ENCODE measurements around the gene GJB3.
"Not testable (repeated sequence)": the region's sequence is repeated elsewhere in the genome, so short reads cannot be mapped to it uniquely, and the experiment has no call there.

GJB3 gene

GRCh38 chr1:34781071-34781843 is at the start of gene GJB3:
Gene GJB3 (plus strand): TSS chr1:34781214. CDS start chr1:34784763, 3,549 bp downstream.
- no peaks in the 10 kb centered on the region for H3K36me3 ChIP-seq (ENCODE audit: control insufficient read depth, low read length)
- no peaks in the 10 kb centered on the region for H3K9me2 ChIP-seq (replicated peaks; ENCODE audit: control insufficient read depth, low read length)
- H3F3A ChIP-seq (ENCODE audit: control insufficient read depth, insufficient read depth), result no peaks in the 10 kb centered on the region
- H3K79me2 ChIP-seq (ENCODE audit: control insufficient read depth, low read length), result no peaks in the 10 kb centered on the region
- no peaks in the 10 kb centered on the region for H4K20me1 ChIP-seq (ENCODE audit: control insufficient read depth, insufficient read depth, low read depth, low read length)
- H3K9me3 ChIP-seq (ENCODE audit: control insufficient read depth, insufficient read depth, low read length), result no peaks in the 10 kb centered on the region
- no peaks in the 10 kb centered on the region; the same call in 1 of the 2 replicates for H3K27me3 ChIP-seq (ENCODE audit: control insufficient read depth, low read length)
- no peak within 1 kb of the TSS for H3K4me3 ChIP-seq (ENCODE audit: low read length)
- no peak within 1 kb of the TSS for H3K27ac ChIP-seq (ENCODE audit: low read depth, low read length)
- TF ChIP-seq EZH2phosphoT487 (IDR thresholded peaks at IDR 0.05; ENCODE audit: borderline replicate concordance, low read length), result no peak
- TF ChIP-seq CTCF (IDR thresholded peaks at IDR 0.05; ENCODE audit: low read depth, low read length, poor library complexity, severe bottlenecking), result no peak
- H3K4me2 ChIP-seq (ENCODE audit: low read length), result no peak within 1 kb of the TSS
- no peaks in the 10 kb centered on the region for H3K4me1 ChIP-seq (ENCODE audit: control insufficient read depth, low read length)

GRCh38 chr1:34732831-34733230 is 48.2 kb upstream of the GJB3 start:
- not testable (repeated sequence) for H3F3A ChIP-seq (ENCODE audit: control insufficient read depth, insufficient read depth)

GRCh38 chr1:34736692-34737091 is 44.3 kb upstream of the GJB3 start:
- Histone ChIP-seq H3K36me3 (ENCODE audit: control insufficient read depth, low read length) (no peaks in the 10 kb centered on the region), H3K79me2 (ENCODE audit: control insufficient read depth, low read length) (no peaks in the 10 kb centered on the region), H3K27ac (ENCODE audit: low read depth, low read length) (no peak overlapping the region), H3K4me3 (ENCODE audit: low read length) (no peak overlapping the region), H3K4me1 (ENCODE audit: control insufficient read depth, low read length) (no peaks in the 10 kb centered on the region), H4K20me1 (ENCODE audit: control insufficient read depth, insufficient read depth, low read depth, low read length) (no peaks in the 10 kb centered on the region), H3K4me2 (ENCODE audit: low read length) (no peak overlapping the region), H3K9me3 (ENCODE audit: control insufficient read depth, insufficient read depth, low read length) (no peaks in the 10 kb centered on the region), H3K27me3 (ENCODE audit: control insufficient read depth, low read length) (no peaks in the 10 kb centered on the region), H3F3A (ENCODE audit: control insufficient read depth, insufficient read depth) (no peaks in the 10 kb centered on the region), H3K9me2 (replicated peaks; ENCODE audit: control insufficient read depth, low read length) (no peaks in the 10 kb centered on the region)
- TF ChIP-seq EZH2phosphoT487 (IDR thresholded peaks at IDR 0.05; ENCODE audit: borderline replicate concordance, low read length) (no peak), CTCF (IDR thresholded peaks at IDR 0.05; ENCODE audit: low read depth, low read length, poor library complexity, severe bottlenecking) (no peak)

More at GRCh38 chr1:34732831-34733230, 48.2 kb upstream of the GJB3 start:
- H3K36me3 ChIP-seq (ENCODE audit: control insufficient read depth, low read length); H3K9me2 ChIP-seq (replicated peaks; ENCODE audit: control insufficient read depth, low read length); H3K27ac ChIP-seq (ENCODE audit: low read depth, low read length); H3K79me2 ChIP-seq (ENCODE audit: control insufficient read depth, low read length); H3K9me3 ChIP-seq (ENCODE audit: control insufficient read depth, insufficient read depth, low read length); H3K4me3 ChIP-seq (ENCODE audit: low read length); H3K4me2 ChIP-seq (ENCODE audit: low read length); H3K27me3 ChIP-seq (ENCODE audit: control insufficient read depth, low read length); H4K20me1 ChIP-seq (ENCODE audit: control insufficient read depth, insufficient read depth, low read depth, low read length); H3K4me1 ChIP-seq (ENCODE audit: control insufficient read depth, low read length): not testable (repeated sequence)

GRCh38 chr1:34737236-34737635 is 43.8 kb upstream of the GJB3 start:
- H3K36me3 ChIP-seq (ENCODE audit: control insufficient read depth, low read length); H3F3A ChIP-seq (ENCODE audit: control insufficient read depth, insufficient read depth); H3K4me2 ChIP-seq (ENCODE audit: low read length); H3K27me3 ChIP-seq (ENCODE audit: control insufficient read depth, low read length); H3K4me3 ChIP-seq (ENCODE audit: low read length); H3K4me1 ChIP-seq (ENCODE audit: control insufficient read depth, low read length); H4K20me1 ChIP-seq (ENCODE audit: control insufficient read depth, insufficient read depth, low read depth, low read length); H3K79me2 ChIP-seq (ENCODE audit: control insufficient read depth, low read length); H3K27ac ChIP-seq (ENCODE audit: low read depth, low read length); H3K9me3 ChIP-seq (ENCODE audit: control insufficient read depth, insufficient read depth, low read length); H3K9me2 ChIP-seq (replicated peaks; ENCODE audit: control insufficient read depth, low read length): not testable (repeated sequence)
